ENCODE results near the gene GLB1L3.

The GLB1L3 gene

GRCh38 chr11:134334796-134335571 lies 58.8 kb downstream of the GLB1L3 start:
- no peak overlapping the region for H3K4me3 ChIP-seq (replicated peaks; ENCODE audit: low read depth, low read length)
- no peak for TF ChIP-seq CTCF (IDR thresholded peaks at IDR 0.05; ENCODE audit: low read length, missing control alignments)
- no peak for DNase-seq (ENCODE audit: low read depth)

- DNase-seq (ENCODE audit: low read depth), result no peak
- TF ChIP-seq CTCF (IDR thresholded peaks at IDR 0.05; ENCODE audit: low read length, missing control alignments), result no peak
- no peak overlapping the region for H3K4me3 ChIP-seq (replicated peaks; ENCODE audit: low read depth, low read length)
Observed at GRCh38 chr11:134337051-134337450, 60.9 kb downstream of the GLB1L3 start.

GRCh38 chr11:134338068-134338467 lies 61.9 kb downstream of the GLB1L3 start:
- TF ChIP-seq CTCF (IDR thresholded peaks at IDR 0.05; ENCODE audit: low read length, missing control alignments), result no peak
- H3K4me3 ChIP-seq (replicated peaks; ENCODE audit: low read depth, low read length), result no peak overlapping the region
- DNase-seq (ENCODE audit: low read depth), result no peak

- DNase-seq (ENCODE audit: low read depth), result no peak
- TF ChIP-seq CTCF (IDR thresholded peaks at IDR 0.05; ENCODE audit: low read length, missing control alignments), result no peak
- H3K4me3 ChIP-seq (replicated peaks; ENCODE audit: low read depth, low read length), result no peak overlapping the region
Observed at GRCh38 chr11:134338654-134339053, 62.5 kb downstream of the GLB1L3 start.

- DNase-seq (ENCODE audit: low read depth), result no peak
- no peak overlapping the region for H3K4me3 ChIP-seq (replicated peaks; ENCODE audit: low read depth, low read length)
- no peak for TF ChIP-seq CTCF (IDR thresholded peaks at IDR 0.05; ENCODE audit: low read length, missing control alignments)
Observed at GRCh38 chr11:134339756-134340155, 63.6 kb downstream of the GLB1L3 start.

GRCh38 chr11:134340354-134340964 lies 64.3 kb downstream of the GLB1L3 start:
- no peak for TF ChIP-seq CTCF (IDR thresholded peaks at IDR 0.05; ENCODE audit: low read length, missing control alignments)
- H3K4me3 ChIP-seq (replicated peaks; ENCODE audit: low read depth, low read length), result no peak overlapping the region
- DNase-seq (ENCODE audit: low read depth), result no peak
